HG03354 (cell line): ENCODE measurements around the gene MAP2K2.

Experiments
- ATAC-seq: cut with Tn5 transposase; IDR thresholded peaks from one replicate; pipeline ENCODE4 v1.9.1; 2021; ENCODE audit warnings: mild to moderate bottlenecking; ENCODE audit not compliant: unreplicated experiment, poor library complexity, severe bottlenecking

MAP2K2 gene

GRCh38 chr19:4084547-4084877 lies 39.4 kb downstream of the MAP2K2 start:
- no peak for ATAC-seq

- no peak for ATAC-seq
These were observed 40.0 kb downstream of the MAP2K2 start for GRCh38 chr19:4083677-4084546.

GRCh38 chr19:4082172-4082571 lies 41.8 kb downstream of the MAP2K2 start:
- no peak for ATAC-seq

- ATAC-seq = no peak
These were observed 42.3 kb downstream of the MAP2K2 start for GRCh38 chr19:4081441-4082129.

- no peak for ATAC-seq
These were observed 43.4 kb downstream of the MAP2K2 start for GRCh38 chr19:4080473-4080872.

DNA sequence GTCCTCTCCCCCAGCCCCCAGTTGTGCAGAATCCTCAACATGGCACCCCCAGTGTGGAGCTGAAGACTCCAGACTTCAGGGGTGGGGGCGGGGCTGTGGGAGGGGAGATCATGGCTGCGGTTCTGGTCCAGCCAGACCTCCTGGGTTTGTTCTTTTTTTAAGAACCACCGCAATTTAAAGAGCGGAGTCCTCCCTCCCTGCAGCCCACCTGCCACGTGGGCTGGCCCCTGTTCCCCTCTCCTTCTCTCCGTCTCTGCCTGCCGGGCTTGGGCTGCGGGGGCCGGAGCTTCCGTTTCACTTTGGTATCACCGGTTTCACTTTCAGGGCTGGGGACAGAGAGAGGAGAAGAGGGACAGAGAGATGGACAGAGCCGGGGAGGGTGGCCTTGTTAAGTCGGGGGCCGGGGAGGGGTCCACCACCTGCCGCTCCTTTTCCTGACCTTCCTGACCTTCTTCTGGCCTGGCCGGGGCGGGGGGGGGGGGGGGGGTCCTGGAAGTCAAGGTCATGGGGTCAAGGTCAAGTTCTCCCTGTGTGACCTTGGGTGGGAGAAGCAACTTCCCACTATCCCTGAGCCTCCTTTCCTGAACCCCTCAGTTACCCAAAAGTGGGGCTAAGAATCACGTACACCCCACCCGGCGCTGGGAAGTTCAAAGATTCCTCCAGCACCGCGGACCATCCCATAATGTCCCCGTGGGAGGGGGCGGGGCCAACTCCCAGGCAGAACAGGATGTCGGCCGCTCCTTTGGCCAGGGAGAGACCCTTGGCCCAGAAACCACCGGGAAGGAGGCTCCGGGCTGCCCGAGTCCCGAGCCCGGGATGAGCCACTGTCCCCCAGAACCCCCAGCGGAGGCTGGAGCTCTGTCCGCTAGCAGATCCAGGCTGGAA lies 45.9 kb downstream of the MAP2K2 start:
- ATAC-seq = no peak

DNA sequence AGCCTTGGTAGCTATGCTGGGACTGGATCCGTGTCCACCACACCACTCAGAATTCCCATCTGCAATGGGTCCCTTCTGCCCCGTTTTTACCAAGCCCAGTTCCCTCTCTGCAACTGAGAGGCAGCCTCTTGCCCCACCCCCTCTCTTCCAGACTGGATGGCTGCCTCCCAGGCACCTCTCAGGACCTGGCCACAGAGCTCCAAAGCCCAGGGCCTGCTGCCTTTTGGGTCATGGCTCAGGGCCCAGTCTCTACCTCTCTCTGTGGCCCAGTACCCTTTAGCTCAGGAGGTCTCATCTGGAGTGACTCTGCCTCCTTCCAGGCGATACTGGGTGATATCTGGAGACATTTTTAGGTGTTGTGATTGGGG lies 46.9 kb downstream of the MAP2K2 start:
- no peak for ATAC-seq

DNA sequence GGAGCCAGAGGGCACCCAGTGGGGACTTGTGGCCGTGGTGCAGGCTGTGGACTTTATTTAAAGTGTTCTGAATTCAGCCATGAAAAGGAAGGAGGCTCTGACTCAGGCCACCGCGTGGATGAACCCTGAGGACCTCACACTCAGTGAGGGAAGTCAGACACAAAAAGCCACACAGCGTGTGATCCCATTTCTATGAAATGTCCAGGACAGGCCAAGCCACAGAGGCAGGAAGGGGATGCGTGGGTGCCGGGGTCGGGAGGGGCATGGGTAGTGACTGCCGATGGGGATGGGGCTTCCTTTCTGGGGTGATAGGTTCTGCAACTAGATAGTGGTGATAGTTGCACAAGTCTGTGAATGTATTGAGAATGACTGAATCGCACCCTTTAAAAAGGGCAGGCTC lies 48.5 kb downstream of the MAP2K2 start:
- no peak for ATAC-seq

DNA sequence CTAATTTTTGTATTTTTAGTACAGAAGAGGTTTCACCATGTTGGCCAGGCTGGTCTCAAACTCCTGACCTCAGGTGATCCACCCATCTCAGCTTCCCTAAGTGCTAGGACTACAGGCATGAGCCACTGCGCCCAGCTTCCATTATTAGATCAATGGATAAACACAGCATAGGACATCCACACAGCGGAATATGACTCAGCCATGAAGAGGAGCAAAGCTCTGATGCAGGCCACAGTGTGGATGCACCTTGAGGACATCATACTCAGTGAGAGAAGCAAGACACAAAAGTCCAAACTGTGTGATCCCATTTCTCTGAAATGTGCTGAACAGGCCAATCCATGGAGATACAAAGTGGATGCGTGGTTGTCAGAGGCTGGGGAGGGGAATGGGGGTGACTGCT lies 52.3 kb downstream of the MAP2K2 start:
- no peak for ATAC-seq

- ATAC-seq = no peak
These were observed 54.5 kb downstream of the MAP2K2 start for GRCh38 chr19:4069331-4069959.

DNA sequence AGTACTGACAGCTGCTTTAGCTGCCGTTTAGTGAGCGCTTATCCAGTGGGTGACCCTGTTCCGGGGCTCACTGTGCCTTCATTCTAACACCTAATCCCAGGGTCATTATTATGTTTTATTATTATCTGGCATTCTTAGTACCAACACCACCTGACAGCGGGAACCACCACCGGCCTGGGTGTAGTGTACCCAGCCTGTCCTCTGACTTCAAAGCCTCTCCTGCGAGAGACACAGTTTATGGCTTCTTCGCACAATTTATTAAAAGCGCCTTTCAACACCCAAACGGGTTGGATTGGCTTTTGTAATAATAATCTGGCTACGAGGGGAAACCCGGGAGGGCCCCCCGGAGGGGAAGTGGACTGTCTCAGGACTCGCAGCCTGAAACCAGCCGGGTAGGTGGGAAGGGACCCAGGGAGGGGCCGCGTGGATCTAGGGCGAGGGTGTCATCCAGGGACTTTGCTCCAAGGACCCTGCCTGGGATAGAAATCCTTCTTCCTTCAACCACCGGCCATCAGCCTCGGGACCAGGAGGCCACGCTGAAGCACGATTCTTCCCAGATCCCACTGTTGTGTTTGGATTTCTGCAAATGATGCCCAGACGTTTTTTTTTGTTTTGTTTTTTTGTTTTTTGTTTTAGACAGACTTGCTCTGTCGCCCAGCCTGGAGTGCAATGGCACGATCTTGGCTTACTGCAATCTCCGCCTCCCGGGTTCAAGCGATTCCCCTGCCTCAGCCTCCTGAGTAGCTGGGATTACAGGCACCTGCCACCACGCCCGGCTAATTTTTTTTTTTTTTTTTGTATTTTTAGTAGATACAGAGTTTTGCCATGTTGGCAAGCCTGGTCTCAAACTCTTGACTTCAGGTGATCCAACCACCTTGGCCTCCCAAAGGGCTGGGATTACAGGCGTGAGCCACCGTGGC lies 55.6 kb downstream of the MAP2K2 start:
- ATAC-seq = no peak

- ATAC-seq = no peak
These were observed 56.4 kb downstream of the MAP2K2 start for GRCh38 chr19:4067396-4068046.

GRCh38 chr19:4066682-4067395 lies 57.1 kb downstream of the MAP2K2 start, which contains the start of gene ZBTB7A:
Gene ZBTB7A (minus strand): TSS chr19:4066899. CDS start chr19:4055232, 11,667 bp downstream.
- ATAC-seq = no peak

GRCh38 chr19:4066176-4066606 lies 57.7 kb downstream of the MAP2K2 start:
- ATAC-seq = no peak

GRCh38 chr19:4065430-4066175 lies 58.3 kb downstream of the MAP2K2 start:
- ATAC-seq = peak; percentile 75

DNA sequence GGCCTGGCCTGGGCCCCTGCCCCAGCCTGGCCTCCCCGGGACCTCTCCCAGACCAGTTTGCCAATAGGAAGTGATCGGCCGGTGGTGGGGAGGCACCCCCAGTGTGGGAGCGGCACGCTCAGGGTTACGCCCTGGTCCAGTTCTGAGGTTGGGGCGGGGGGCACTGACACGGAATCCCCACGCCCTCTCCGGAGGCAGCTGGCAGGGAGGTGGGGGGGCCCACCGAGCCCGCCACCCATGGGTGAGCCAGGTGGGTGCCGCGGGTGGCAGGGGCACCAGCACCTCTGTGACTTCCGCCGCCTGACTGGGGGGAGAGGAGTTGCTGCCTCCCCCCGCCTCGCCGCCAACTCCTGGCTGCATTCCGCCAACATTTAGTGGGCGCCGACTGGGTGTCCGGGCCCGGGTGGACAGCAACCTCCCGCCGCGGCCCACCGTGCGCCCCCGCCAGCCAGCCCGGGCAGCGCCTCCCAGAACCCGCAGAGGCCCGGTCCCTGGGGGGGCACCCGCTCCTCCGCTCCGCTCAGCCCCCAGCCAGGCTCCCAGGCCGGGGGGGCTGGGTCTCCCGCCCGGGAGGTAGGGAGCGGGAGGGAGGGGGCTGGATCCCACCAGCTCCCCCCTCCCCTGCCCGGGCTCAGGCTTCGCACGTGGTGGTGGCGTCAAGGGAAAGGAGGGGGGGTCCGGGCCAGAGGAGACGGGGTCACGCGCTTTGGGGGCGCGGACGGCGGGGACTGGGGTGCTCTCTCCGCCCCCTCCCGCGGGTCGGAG lies 59.2 kb downstream of the MAP2K2 start:
- peak; percentile 7 for ATAC-seq
